PC-9 (cell line): ENCODE results near the gene MAP10.

Experiments
- CTCF ChIP-seq: fragments of 200-600 bp; sonication (generic); conservative IDR thresholded peaks from 2 replicates; pipeline ENCODE4 v1.6.1; 2017; ENCODE audit warnings: mixed run types, antibody characterized with exemption, mild to moderate bottlenecking, moderate library complexity
- EZH2 ChIP-seq: fragments of 200-600 bp; sonication (generic); IDR thresholded peaks from 2 replicates; pipeline ENCODE4 v1.8.0; 2017; ENCODE audit warnings: antibody characterized with exemption, low read depth

GRCh38 chr1:232786845-232787455 is 18.3 kb upstream of the MAP10 start:
- TF ChIP-seq CTCF = no peak
- no peak for TF ChIP-seq EZH2
